HepG2 (cell line): ENCODE results near the gene MED15. TPM values are rescaled to one million over a fixed set of nuclear protein-coding genes. Genes with fewer than 3 reads are reported as not detected.
A peak's percentile ranks its signal among the peaks of the same experiment; 100 is the strongest.

Experiments
- CEBPB ChIP-seq: IDR thresholded peaks from 2 replicates; pipeline ENCODE4 v1.6.1; 2011; ENCODE audit warnings: low read depth, low read length, improper control_type of control experiment, borderline replicate concordance
- ESRRA ChIP-seq: sonication (generic); formaldehyde crosslinking; IDR thresholded peaks from 2 replicates; pipeline ENCODE4 v1.5.1; 2020; ENCODE audit warnings: mild to moderate bottlenecking, low read depth, missing genetic modification reagents
- SIX1 ChIP-seq: sonication (generic); formaldehyde crosslinking; IDR thresholded peaks from 2 replicates; pipeline ENCODE4 v1.4.0; 2020; ENCODE audit warnings: missing genetic modification reagents, borderline replicate concordance
- THAP11 ChIP-seq: IDR thresholded peaks from 2 replicates; pipeline ENCODE4 v1.6.1; 2016; ENCODE audit warnings: missing biosample characterization, missing genetic modification reagents
- ZFX ChIP-seq: sonication (generic); formaldehyde crosslinking; IDR thresholded peaks from 2 replicates; pipeline ENCODE4 v1.4.0; 2020; ENCODE audit warnings: mild to moderate bottlenecking, low read depth, missing genetic modification reagents, moderate library complexity
- ZNF432 ChIP-seq: sonication (generic); formaldehyde crosslinking; IDR thresholded peaks from 2 replicates; pipeline ENCODE4 v1.5.0; 2020; ENCODE audit warnings: missing genetic modification reagents, mild to moderate bottlenecking, borderline replicate concordance
- ZNF570 ChIP-seq: sonication (generic); formaldehyde crosslinking; IDR thresholded peaks from 2 replicates; pipeline ENCODE4 v1.4.0; 2020; ENCODE audit warnings: mild to moderate bottlenecking, missing genetic modification reagents, borderline replicate concordance
- polyA plus RNA-seq, 8 experiments: library from polyadenylated mRNA; depleted of rRNA in 3 of 8; stranded (reverse) in 7 of 8; unstranded in 1 of 8; fragments of >200 nt; fragmentation: Illumina TruSeq in 4 of 8; extraction: Trizol in 4 of 8; gene quantifications; 2 replicates each; pipeline versions ENCODE4 v1.2.1 to v1.2.3, GENCODE V29; 2011 to 2016; ENCODE audit warnings: low read depth in 4 of 8, missing spikeins in 1 of 8, mixed read lengths in 1 of 8; ENCODE audit not compliant: insufficient read depth in 1 of 8
- total RNA-seq, 5 experiments: library from RNA; depleted of rRNA; stranded (reverse); fragments of >200 nt; fragmentation: Illumina TruSeq; extraction: Trizol; gene quantifications; 2 replicates each; pipeline ENCODE4 v1.2.3, GENCODE V29; 2016; ENCODE audit warnings: low read depth in 1 of 5
- TF ChIP-seq, protein P1 (sequence below): IDR thresholded peaks from 2 replicates; pipeline ENCODE4 v1.6.1; 2016; ENCODE audit warnings: missing genetic modification reagents, missing compliant biosample characterization
- TF ChIP-seq, protein P2 (sequence below): sonication (generic); formaldehyde crosslinking; IDR thresholded peaks from 2 replicates; pipeline ENCODE4 v1.4.0; 2020; ENCODE audit warnings: mild to moderate bottlenecking, missing genetic modification reagents
- TF ChIP-seq, protein P3 (sequence below): sonication (generic); formaldehyde crosslinking; IDR thresholded peaks from 2 replicates; pipeline ENCODE4 v1.4.0; 2020; ENCODE audit warnings: mild to moderate bottlenecking, missing genetic modification reagents

MED15 gene
- total and polyA plus RNA-seq, 2 of the 13 experiments (the other 11 are each of a cell fraction or from before 2014, with no cell fraction given): 14.3 to 27.0 TPM

DNA sequence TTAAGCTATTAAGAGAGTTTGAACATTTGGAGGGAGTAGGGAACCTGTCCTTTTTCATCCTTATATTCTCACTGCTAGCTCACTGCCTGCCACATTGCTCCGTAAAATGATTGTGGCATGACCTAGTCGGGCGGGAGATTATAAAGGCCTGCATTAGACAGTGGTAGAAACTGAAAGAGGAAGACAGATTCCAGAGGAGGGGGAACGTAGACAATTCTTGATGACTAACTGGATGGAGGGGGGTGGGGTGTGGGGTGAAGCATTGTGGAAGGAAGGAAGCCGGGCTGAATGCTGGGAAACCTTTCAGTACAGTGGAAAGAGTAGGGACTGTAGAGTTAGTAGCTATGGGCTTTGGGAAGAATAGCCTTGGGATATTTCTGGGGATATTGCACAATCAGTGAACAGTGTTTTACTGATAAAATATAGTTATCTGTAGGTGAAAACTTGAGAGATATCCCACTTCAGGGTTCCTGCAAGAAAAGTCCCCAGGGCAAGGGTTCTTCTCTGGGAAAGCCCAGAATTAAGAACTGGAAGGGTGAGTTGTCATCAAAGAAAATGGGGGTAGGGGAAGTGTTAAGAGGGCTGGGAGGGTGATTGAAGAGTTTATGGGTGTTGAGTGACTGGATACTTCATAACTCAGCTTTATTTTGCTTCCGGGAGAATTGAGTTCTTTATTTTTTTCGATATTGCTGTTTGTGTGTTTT, 2.1 kb downstream of the MED15 start (continued):
- TF ChIP-seq, protein P1, sequence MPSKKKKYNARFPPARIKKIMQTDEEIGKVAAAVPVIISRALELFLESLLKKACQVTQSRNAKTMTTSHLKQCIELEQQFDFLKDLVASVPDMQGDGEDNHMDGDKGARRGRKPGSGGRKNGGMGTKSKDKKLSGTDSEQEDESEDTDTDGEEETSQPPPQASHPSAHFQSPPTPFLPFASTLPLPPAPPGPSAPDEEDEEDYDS (CRISPR knock-in tag): no peak
- TF ChIP-seq, protein P2, sequence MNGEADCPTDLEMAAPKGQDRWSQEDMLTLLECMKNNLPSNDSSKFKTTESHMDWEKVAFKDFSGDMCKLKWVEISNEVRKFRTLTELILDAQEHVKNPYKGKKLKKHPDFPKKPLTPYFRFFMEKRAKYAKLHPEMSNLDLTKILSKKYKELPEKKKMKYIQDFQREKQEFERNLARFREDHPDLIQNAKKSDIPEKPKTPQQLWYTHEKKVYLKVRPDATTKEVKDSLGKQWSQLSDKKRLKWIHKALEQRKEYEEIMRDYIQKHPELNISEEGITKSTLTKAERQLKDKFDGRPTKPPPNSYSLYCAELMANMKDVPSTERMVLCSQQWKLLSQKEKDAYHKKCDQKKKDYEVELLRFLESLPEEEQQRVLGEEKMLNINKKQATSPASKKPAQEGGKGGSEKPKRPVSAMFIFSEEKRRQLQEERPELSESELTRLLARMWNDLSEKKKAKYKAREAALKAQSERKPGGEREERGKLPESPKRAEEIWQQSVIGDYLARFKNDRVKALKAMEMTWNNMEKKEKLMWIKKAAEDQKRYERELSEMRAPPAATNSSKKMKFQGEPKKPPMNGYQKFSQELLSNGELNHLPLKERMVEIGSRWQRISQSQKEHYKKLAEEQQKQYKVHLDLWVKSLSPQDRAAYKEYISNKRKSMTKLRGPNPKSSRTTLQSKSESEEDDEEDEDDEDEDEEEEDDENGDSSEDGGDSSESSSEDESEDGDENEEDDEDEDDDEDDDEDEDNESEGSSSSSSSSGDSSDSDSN (CRISPR knock-in tag): 0 out of 2 replicates have a peak, but pooled peaks have one; percentile 11
- no peak for TF ChIP-seq SIX1 (CRISPR knock-in tag)
- no peak for TF ChIP-seq ZNF570 (CRISPR knock-in tag)
- no peak for TF ChIP-seq ZNF432 (CRISPR knock-in tag)
- TF ChIP-seq CEBPB: peak; percentile 90
- peak; percentile 73 for TF ChIP-seq THAP11 (CRISPR knock-in tag)
- 0 out of 2 replicates have a peak, but pooled peaks have one; percentile 53 for TF ChIP-seq ZFX (CRISPR knock-in tag)
- no peak for TF ChIP-seq ESRRA (CRISPR knock-in tag)
- TF ChIP-seq, protein P3, sequence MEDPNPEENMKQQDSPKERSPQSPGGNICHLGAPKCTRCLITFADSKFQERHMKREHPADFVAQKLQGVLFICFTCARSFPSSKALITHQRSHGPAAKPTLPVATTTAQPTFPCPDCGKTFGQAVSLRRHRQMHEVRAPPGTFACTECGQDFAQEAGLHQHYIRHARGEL (CRISPR knock-in tag): no peak
